ENCODE results near the gene DUSP1. TPM values are rescaled to one million over a fixed set of nuclear protein-coding genes. Genes with fewer than 3 reads are reported as not detected.
A peak's percentile ranks its signal among the peaks of the same experiment; 100 is the strongest.

Gene DUSP1
- total RNA-seq, 4 donors from 2014 or later: 488 to 965 (median 649) TPM

GRCh38 chr5:172798422-172799215, 27.6 kb upstream of the DUSP1 start:
- Histone ChIP-seq H3K36me3 (no peaks in the 10 kb centered on the region), H3K9me3 (no peaks in the 10 kb centered on the region), H3K4me1 (peaks cover 5 to 58% (median 23%) of the 10 kb centered on the region in 3 donors), H3K27me3 (no peaks in the 10 kb centered on the region), H3K27ac (peak overlapping the region in 3 of 4 donors; percentile 76 to 90 (median 84)), H3K4me3 (no peak overlapping the region)
- ATAC-seq: peak; percentile 20
- TF ChIP-seq POLR2A (IDR thresholded peaks at IDR 0.05): no peak
- TF ChIP-seq EP300 (IDR thresholded peaks at IDR 0.05): no peak
- peak; percentile 89 for TF ChIP-seq POLR2AphosphoS5 (IDR thresholded peaks at IDR 0.05)
- no peak for TF ChIP-seq CTCF (IDR thresholded peaks at IDR 0.05)
- 54 to 72% methylated on average over 7 to 10 of the region's 14 CpGs for WGBS, 2 donors (ENCODE audit: low coverage in 1 of 2)

- H3K27ac ChIP-seq: peak overlapping the region; percentile 1 to 90 (median 80)
- H3K9me3 ChIP-seq: no peaks in the 10 kb centered on the region
- no peak for TF ChIP-seq POLR2AphosphoS5 (IDR thresholded peaks at IDR 0.05)
- TF ChIP-seq EP300 (IDR thresholded peaks at IDR 0.05): no peak
- no peak for TF ChIP-seq POLR2A (IDR thresholded peaks at IDR 0.05)
- no peak for TF ChIP-seq CTCF (IDR thresholded peaks at IDR 0.05)
- H3K4me1 ChIP-seq: peaks cover 5 to 60% (median 23%) of the 10 kb centered on the region in 3 donors
- ATAC-seq: no peak
- no peaks in the 10 kb centered on the region for H3K27me3 ChIP-seq
- WGBS, 2 donors (ENCODE audit: low coverage in 1 of 2): 42 to 55% methylated on average over 2 to 3 of the region's 5 CpGs
- H3K4me3 ChIP-seq: no peak overlapping the region
- H3K36me3 ChIP-seq: no peaks in the 10 kb centered on the region
These were observed 26.8 kb upstream of the DUSP1 start for GRCh38 chr5:172797771-172798191.

- Histone ChIP-seq H3K9me3 (no peaks in the 10 kb centered on the region), H3K27ac (peak overlapping the region; percentile 82 to 90 (median 86)), H3K4me3 (no peak overlapping the region), H3K4me1 (peaks cover 5 to 60% (median 24%) of the 10 kb centered on the region in 3 donors), H3K27me3 (no peaks in the 10 kb centered on the region), H3K36me3 (no peaks in the 10 kb centered on the region)
- TF ChIP-seq POLR2A (IDR thresholded peaks at IDR 0.05): no peak
- no peak for TF ChIP-seq POLR2AphosphoS5 (IDR thresholded peaks at IDR 0.05)
- TF ChIP-seq CTCF (IDR thresholded peaks at IDR 0.05): no peak
- TF ChIP-seq EP300 (IDR thresholded peaks at IDR 0.05): no peak
- WGBS, 2 donors (ENCODE audit: low coverage in 1 of 2): 82% methylated on average over 2 to 3 of the region's 6 CpGs
- ATAC-seq: no peak
These were observed 25.3 kb upstream of the DUSP1 start for GRCh38 chr5:172796306-172796705.

- no peaks in the 10 kb centered on the region for H3K9me3 ChIP-seq
- ATAC-seq: peak; percentile 94
- peak; percentile 99 for TF ChIP-seq POLR2AphosphoS5 (IDR thresholded peaks at IDR 0.05)
- peak; percentile 90 for TF ChIP-seq EP300 (IDR thresholded peaks at IDR 0.05)
- no peak for TF ChIP-seq POLR2A (IDR thresholded peaks at IDR 0.05)
- peak in 2 of 4 experiments; percentile 35 to 52 for TF ChIP-seq CTCF (IDR thresholded peaks at IDR 0.05)
- WGBS, 2 donors (ENCODE audit: low coverage in 1 of 2): 0 to 17% methylated on average over 6 to 9 of the region's 13 CpGs
- H3K27ac ChIP-seq: peak overlapping the region; percentile 82 to 90 (median 86)
- no peaks in the 10 kb centered on the region for H3K36me3 ChIP-seq
- no peak overlapping the region for H3K4me3 ChIP-seq
- peaks cover 5 to 65% (median 27%) of the 10 kb centered on the region in 3 donors for H3K4me1 ChIP-seq
- no peaks in the 10 kb centered on the region for H3K27me3 ChIP-seq
These were observed 24.5 kb upstream of the DUSP1 start for GRCh38 chr5:172795318-172795977.

Measured in gastroesophageal sphincter (tissue), 4 donors.